Ovary (tissue), 9 donors: ENCODE measurements around the gene GRID2. TPM values are rescaled to one million over a fixed set of nuclear protein-coding genes. Genes with fewer than 3 reads are reported as not detected.

Experiments
- DNase-seq, 5 donors: peaks; one replicate each; pipeline ENCODE4 v3.0.0-alpha.2; 2019 to 2020
- H3K27ac ChIP-seq, 2 donors: fragments of 200-600 bp; one replicate each; pipeline versions ENCODE4 v1.5.1 to v1.8.0; 2019 to 2022
- H3K27me3 ChIP-seq: fragments of 200-600 bp; one replicate; pipeline ENCODE4 v1.8.0; 2022
- H3K36me3 ChIP-seq: fragments of 200-600 bp; sonication (generic); one replicate; pipeline ENCODE4 v1.5.1; 2019
- H3K4me1 ChIP-seq: one replicate; pipeline ENCODE4 v1.8.1; 2013; ENCODE audit warnings: mild to moderate bottlenecking, moderate library complexity; ENCODE audit not compliant: insufficient read depth
- H3K4me3 ChIP-seq: fragments of 200-600 bp; sonication (generic); one replicate; pipeline ENCODE4 v1.5.1; 2017
- H3K9me3 ChIP-seq, 2 donors: fragments of 200-600 bp in 1 of 2; sonication (generic) in 1 of 2; one replicate each; pipeline versions ENCODE4 v1.5.1 to v1.8.1; 2013 to 2019; ENCODE audit warnings: mild to moderate bottlenecking in 1 of 2, moderate library complexity in 1 of 2
- CTCF ChIP-seq, 3 donors: fragments of 450-650 bp in 2 of 3; fragments of 200-600 bp in 1 of 3; IDR thresholded peaks; one replicate each; pipeline versions ENCODE4 v1.5.1 to v1.8.0; 2016 to 2022; ENCODE audit warnings: antibody characterized with exemption in 3 of 3, mild to moderate bottlenecking in 1 of 3
- EP300 ChIP-seq: sonication (generic); formaldehyde crosslinking; IDR thresholded peaks from one replicate; pipeline ENCODE4 v1.6.1; 2017; ENCODE audit warnings: antibody characterized with exemption
- POLR2A ChIP-seq: fragments of 450-650 bp; IDR thresholded peaks from one replicate; pipeline ENCODE4 v1.6.1; 2017; ENCODE audit warnings: antibody characterized with exemption, mild to moderate bottlenecking, moderate library complexity
- WGBS, 3 donors: extraction: QIAGEN DNeasy Blood & Tissue Kit in 1 of 3; methylation state at CpG; one replicate each; pipeline versions ENCODE4 v1.1.5 to v1.1.7; 2013 to 2017; 5-methylcytosine and 5-hydroxymethylcytosine counted together
- intact Hi-C, 4 donors: fragments of 100-400 bp; cut with DNase I; formaldehyde crosslinking; loops; one replicate each; pipeline versions ENCODE4 v1.11.0 to v1.15.1; 2022 to 2023
- polyA plus RNA-seq, 2 donors: library from polyadenylated mRNA; stranded (reverse); fragments of 200-250 nt in 1 of 2; fragments of 350-450 nt in 1 of 2; fragmentation: Illumina TruSeq in 1 of 2; extraction: RNeasy Lipid Tissue Mini Kit (QIAGEN cat#74804) in 1 of 2; gene quantifications; one replicate each; pipeline ENCODE4 v1.2.3, GENCODE V29; 2013 to 2014
- total RNA-seq, 7 donors: library from RNA; depleted of rRNA in 2 of 7; stranded (reverse); fragments of >200 nt in 2 of 7; fragmentation: NEBNext Ultra II Directional in 3 of 7; extraction: Animal tissue kit (Norgen Biotek cat#: 25700) in 3 of 7; gene quantifications; one replicate each; pipeline versions ENCODE4 v1.1.0 to v1.2.4, GENCODE V29; 2016 to 2023
- donor health status: DM: no; HTN: no; CAD: no; lungs with moderate emphysema.
- donor health status: DM: no; HTN: no; CAD: no.
- donor health status: Bipolar disorder and iron deficiency.
- donor health status: DM: yes; HTN: yes; CAD: no.
- donor health status: DM: no; HTN: no; CAD: no.
- donor health status: DM: yes; HTN: yes; CAD: no.

GRID2 gene
- total and polyA plus RNA-seq, 9 donors, result 0.65 to 6.8 (median 2.6) TPM

GRCh38 chr4:93759506-93759905, 1455.7 kb downstream of the GRID2 start:
- WGBS, 3 donors, result 58 to 64% (median 59%) methylated on average over 2 of the region's 2 CpGs
- intact Hi-C loops, result no loop called here

GRCh38 chr4:93760284-93760683, 1456.5 kb downstream of the GRID2 start:
- intact Hi-C loops, result no loop called here
- TF ChIP-seq EP300, result no peak
- TF ChIP-seq CTCF (IDR thresholded peaks at IDR 0.05), result no peak
- Histone ChIP-seq H3K36me3 (no peaks in the 10 kb centered on the region), H3K4me1 (no peaks in the 10 kb centered on the region), H3K9me3 (no peaks in the 10 kb centered on the region), H3K27me3 (no peaks in the 10 kb centered on the region), H3K4me3 (no peak overlapping the region), H3K27ac (no peak overlapping the region)
- no peak for DNase-seq
- 76 to 90% (median 80%) methylated on average over 2 of the region's 2 CpGs for WGBS, 3 donors

More at GRCh38 chr4:93759506-93759905, 1455.7 kb downstream of the GRID2 start:
- DNase-seq, result no peak
- Histone ChIP-seq H3K27me3 (no peaks in the 10 kb centered on the region), H3K36me3 (no peaks in the 10 kb centered on the region), H3K4me3 (no peak overlapping the region), H3K27ac (no peak overlapping the region), H3K9me3 (no peaks in the 10 kb centered on the region), H3K4me1 (no peaks in the 10 kb centered on the region)
- TF ChIP-seq EP300 (no peak), POLR2A (no peak), CTCF (IDR thresholded peaks at IDR 0.05) (no peak)

GRCh38 chr4:93761286-93761685, 1457.5 kb downstream of the GRID2 start:
- no peaks in the 10 kb centered on the region for H3K4me1 ChIP-seq
- no peaks in the 10 kb centered on the region for H3K36me3 ChIP-seq
- no peaks in the 10 kb centered on the region for H3K27me3 ChIP-seq
- DNase-seq, result no peak
- TF ChIP-seq POLR2A, result no peak
- no peak for TF ChIP-seq EP300
- TF ChIP-seq CTCF (IDR thresholded peaks at IDR 0.05), result no peak
- WGBS, 3 donors, result 3 to 15% (median 10%) methylated on average over 1 of the region's 1 CpG
- no peaks in the 10 kb centered on the region for H3K9me3 ChIP-seq
- no peak overlapping the region for H3K27ac ChIP-seq
- intact Hi-C loops, result no loop called here
- H3K4me3 ChIP-seq, result no peak overlapping the region

GRCh38 chr4:93764639-93765246, 1461.0 kb downstream of the GRID2 start:
- DNase-seq, result no peak
- Histone ChIP-seq H3K27me3 (no peaks in the 10 kb centered on the region), H3K9me3 (no peaks in the 10 kb centered on the region), H3K36me3 (no peaks in the 10 kb centered on the region), H3K4me1 (no peaks in the 10 kb centered on the region), H3K4me3 (no peak overlapping the region), H3K27ac (no peak overlapping the region)
- intact Hi-C loops, result no loop called here
- TF ChIP-seq CTCF (IDR thresholded peaks at IDR 0.05) (peak in 2 of 3 donors; percentile 19 to 44), EP300 (no peak), POLR2A (no peak)
- 2 to 5% (median 4%) methylated on average over 5 of the region's 5 CpGs for WGBS, 3 donors
